NCI-H748 treated with DMSO at 0.1 percent for 48 hours (cell line): ENCODE data around the gene BNC1.
"Not testable (repeated sequence)": the region's sequence is repeated elsewhere in the genome, so short reads cannot be mapped to it uniquely, and the experiment has no call there.

Experiments used
- DNase-seq: peaks from one replicate; lab custom pipeline; 2025; lab: John Stamatoyannopoulos, UW

The BNC1 gene

DNA sequence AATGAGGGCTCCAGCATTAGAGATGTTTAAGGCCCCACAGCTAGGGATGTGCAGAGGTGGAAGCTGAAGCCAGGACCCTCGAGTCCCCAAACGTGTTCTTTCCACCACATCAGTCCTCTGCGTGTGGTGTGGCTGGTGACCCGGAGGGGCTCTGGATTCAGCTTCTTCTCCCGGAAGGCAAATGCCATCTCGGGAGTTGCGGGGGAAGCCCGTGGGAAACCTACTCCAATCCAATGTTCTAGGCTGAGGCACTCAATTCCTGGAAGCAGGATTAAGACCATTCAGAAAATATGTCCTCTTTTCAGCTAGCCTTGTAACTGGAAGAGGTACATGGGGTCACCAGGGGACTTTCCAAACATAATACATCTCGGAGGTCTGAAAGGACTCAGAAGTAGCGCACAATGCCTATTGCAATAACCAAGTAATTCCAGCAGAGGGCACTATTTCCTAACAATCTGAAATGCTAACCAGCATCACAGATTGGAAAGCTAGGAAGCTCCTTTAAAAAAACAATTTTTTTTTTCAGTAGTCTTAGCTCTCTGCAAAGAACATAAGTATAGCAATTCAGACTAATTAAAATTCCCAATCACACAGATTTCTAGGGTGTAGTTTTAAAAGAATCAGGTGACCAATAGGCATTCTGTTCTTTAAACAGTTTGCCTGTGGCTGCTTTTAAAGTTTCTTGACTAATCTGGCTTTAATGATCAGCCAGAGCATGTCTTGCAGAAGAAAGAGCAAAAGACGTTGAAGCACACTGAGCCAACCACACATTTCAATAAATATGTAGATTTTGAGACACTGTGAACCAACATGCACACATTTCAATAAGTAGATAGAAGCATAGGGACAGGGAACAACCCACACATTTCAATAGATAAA, 36.1 kb downstream of the BNC1 start:
- no peak for DNase-seq

DNA sequence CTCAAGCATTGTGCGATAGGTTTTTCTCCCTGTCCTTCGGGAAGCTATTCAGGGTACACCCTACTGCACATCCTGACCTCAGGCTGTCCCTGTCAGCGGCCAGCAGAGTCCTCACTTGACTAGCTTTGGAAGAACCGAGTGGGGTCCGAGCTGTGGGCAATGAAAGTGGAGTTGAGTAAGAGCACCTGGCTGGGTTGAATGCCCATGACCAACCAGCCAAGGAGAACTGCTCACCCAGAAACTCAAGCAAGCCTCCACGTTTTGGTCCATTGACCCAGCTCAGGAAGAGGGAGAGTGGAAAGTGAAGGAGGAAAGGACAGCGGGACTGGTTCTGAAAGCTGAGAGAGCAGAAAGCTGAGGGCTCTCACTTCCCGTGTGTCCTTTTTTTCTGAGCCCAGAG, 40.8 kb downstream of the BNC1 start:
- no peak for DNase-seq

DNA sequence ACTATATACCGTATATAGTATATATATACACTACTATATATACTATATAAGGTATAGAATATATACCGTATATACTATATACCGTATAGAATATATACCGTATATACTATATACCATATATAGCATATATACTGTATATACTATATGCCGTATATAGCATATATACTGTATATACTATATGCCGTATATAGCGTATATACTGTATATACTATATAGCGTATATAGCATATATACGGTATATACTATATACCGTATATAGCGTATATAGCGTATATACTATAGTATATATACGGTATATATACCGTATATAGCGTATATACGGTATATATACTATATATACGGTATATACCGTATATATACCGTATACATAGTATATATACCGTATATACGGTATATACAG, 54.2 kb downstream of the BNC1 start:
- DNase-seq = no peak

DNA sequence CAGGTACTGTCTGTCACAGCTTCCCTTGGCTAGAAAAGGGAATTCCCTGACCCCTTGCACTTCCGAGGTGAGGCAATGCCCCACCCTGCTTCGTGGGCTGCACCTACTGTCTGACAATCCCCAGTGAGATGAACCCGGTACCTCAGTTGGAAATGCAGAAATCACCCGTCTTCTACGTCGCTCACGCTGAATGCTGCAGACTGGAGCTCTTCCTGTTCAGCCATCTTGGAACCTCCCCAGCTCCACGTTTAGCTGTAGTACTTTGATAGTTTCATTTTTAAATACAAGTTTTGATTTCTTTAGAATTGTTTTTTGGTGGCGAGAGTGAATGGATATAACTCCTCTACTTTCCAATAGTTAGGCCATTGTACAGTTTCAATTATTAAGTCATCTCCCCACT, 59.0 kb downstream of the BNC1 start:
- no peak for DNase-seq

DNA sequence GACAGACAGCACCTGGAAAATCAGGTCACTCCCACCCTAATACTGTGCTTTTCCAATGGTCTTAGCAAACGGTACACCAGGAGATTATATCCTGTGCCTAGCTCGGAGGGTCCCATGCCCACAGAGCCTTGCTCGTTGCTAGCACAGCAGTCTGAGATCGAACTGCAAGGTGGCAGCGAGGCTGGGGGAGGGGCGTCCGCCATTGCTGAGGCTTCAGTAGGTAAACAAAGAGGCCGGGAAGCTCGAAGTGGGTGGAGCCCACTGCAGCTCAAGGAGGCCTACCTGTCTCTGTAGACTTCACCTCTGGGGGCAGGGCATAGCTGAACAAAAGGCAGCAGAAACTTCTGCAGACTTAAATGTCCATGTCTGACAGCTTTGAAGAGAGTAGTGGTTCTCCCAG, 62.7 kb downstream of the BNC1 start:
- DNase-seq = not testable (repeated sequence)

DNA sequence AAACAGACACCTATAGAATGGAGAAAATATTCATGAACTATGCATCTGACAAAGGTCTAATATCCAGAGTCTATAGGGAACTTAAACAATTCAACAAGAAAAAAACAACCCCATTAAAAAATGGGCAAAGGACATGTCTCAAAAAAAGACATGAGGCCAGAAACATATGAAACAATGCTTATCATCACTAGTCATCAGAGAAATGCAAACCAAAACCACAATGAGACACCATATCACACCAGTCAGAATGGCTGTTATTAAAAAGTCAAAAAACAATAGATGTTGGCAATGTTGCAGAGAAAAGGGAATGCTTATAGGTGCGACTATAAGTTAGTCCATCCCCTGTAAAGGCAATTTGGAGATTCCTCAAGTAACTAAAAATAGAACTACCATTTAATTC, 65.4 kb downstream of the BNC1 start:
- no peak for DNase-seq

DNA sequence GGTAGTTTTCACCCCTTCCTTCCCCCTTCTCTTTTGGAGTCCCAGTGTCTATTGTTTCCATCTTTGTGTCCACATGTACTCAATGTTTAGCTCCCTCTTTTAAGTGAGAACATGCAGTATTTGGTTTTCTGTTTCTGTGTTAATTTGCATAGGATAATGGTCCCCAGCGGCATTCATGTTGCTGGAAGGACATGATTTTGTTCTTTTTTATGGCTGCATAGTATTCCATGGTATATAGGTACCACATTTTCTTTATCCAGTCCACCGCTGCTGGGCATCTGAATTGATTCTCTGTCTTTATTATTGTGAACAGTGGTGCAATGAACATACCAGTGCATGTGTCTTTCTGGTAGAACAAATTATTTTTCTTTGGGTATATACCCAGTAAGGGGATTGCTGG, 69.2 kb downstream of the BNC1 start:
- DNase-seq = no peak

DNA sequence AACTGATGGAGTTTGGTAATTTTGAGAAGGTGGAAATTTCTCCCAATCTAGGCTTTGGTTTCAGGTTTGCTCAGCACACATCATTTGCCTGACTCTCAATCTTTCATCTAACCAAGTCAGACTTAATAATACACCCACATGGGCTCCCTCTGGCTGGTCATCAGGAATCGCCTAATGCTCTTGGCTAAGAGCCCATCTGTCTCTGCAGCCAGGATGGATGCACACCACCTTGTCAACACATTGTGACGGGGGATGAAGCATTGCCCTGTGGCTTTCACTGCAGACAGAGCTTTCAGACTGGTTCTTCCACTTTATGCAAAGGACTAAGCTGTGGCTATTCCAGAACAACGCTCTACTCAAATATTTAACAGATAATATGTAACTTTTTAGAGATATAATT, 73.8 kb downstream of the BNC1 start:
- no peak for DNase-seq

DNA sequence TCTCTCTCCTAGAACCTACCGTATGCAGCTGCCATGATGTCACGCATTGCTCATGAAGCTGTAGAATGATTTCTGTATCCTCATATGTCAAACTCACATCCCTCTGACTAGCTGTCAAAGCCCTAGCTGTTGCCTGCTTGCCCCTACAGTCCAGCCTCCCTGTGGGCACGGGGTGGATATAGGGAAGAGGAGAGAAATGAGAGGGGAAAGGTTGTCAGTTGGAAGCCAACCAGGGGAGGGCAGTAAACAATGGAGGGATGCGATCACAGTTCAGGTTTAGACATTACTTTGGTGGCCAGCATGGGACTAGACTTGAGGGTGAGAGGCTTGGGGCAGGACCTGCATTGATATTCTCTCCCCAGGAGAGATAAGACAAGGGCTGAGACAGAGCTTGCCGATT, 75.1 kb downstream of the BNC1 start:
- DNase-seq = no peak

DNA sequence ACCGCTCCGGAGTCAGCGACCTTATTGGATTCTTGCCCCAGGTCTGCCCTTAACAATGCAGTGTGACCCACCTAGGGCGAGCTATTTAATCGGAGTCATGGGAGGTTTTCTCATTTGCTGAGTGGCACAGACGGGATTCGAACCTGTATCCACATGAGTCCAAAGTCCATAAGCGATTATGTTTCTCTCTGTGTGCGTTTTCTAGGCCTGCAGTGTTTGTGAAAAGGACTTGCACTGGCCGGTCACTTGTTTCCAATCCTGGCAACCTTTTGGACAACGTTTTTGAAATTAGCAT, 76.2 kb downstream of the BNC1 start:
- DNase-seq = no peak

DNA sequence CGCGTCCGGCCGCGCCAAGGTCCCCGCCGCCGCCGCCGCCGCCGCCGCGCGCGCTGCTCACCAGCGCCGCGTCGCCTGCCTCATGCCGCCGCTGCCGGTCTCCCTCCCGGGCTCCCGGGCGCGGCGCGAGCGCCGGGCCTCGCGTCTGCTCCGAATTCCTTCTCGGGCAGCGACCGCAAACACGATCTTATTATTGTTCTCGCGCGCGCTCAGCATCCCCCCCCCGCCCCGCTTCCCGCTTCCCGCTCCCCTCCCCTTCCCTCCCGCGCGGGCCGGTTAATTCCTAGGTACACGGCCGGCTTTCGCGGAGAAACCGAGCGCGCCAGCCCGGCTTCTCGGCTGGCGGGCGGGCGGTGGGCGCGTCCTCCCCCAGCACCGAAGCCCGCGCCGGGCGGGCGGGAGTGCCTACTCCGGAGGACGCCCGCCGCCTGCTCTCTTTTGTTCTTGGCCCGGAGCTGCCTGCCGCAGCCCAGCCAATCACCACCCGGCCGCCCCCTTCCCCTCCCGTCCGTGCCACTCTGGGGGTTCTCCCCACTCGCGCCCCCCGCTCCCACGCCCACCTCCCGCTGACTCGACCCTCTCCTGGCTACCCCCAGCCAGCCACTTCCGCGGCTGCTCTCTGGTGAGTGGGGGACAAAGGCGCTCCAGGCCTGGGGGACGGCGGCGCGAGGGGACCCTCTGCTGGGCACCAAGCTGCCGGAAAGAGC, 76.7 kb downstream of the BNC1 start, which contains the start of gene HDGFL3:
Gene HDGFL3, minus strand, starts transcription at position 164 of the 707 bp plus-strand sequence. CDS start 409 bp downstream, outside the sequence.
- no peak for DNase-seq

DNA sequence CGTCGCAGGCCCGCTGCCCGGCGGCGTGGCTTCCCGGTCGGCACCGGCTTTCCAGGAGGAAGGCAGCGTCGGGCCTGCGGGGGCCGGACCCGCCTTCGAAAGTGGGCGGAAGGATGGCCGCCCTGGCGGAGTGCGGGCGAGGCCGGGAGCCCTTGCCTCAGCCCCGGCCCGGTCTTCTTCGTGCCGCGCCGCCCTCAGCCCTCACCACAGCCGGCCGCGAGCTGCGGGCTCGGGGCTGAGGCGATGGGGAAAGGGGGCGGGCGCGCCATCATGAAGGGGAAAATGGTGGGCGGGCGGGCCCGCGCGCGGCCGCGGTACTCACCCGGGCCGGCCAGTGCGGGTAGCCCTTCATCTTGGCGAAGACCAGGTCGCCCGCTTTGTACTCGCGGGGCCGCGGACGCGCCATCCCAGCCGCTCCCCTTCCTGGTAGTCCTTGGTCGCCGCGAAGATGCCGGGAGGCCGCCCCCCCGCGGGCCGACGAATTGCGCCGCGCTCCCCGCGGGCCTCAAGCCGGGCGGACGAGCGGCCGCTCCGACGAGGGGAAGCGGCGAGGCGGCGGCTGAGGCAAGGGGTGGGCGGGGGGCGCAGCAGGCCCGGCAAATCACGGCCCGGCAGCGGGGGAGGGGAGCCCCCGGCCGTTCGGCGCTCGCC, 77.3 kb downstream of the BNC1 start:
- no peak for DNase-seq

DNA sequence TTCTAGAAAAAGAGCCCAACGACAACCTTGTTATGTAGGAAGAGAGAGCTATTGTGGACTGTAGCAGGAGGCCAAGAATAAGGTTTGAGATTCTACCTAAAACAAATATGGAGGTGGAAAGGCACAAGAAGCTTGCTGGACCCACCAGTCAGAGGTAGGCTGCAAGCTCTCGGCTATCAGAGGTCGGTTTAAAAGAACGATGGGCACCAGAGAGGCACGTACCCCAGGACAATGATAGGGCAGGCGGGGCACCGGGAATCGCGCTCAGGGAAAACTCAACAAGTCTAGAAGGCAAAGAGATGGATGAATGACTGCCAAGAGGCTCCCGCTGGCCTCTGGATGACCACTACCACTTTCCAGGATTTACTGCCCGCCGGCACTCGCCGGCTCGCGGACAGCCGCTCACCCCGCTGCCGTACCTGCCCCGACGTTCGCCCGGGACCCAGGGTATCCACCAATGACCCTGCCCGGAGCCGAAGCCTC, 77.9 kb downstream of the BNC1 start:
- peak; percentile 14 for DNase-seq
